GM12873 (cell line): ENCODE data around the gene PIM2.

Experiments
- TF ChIP-seq, protein P1 (sequence below): IDR thresholded peaks from 2 replicates; pipeline ENCODE4 v1.5.1; 2012; ENCODE audit warnings: low read depth, mild to moderate bottlenecking, moderate library complexity, low read length, control low read depth; ENCODE audit not compliant: insufficient read depth; ENCODE audit errors: missing control alignments

PIM2 gene

DNA sequence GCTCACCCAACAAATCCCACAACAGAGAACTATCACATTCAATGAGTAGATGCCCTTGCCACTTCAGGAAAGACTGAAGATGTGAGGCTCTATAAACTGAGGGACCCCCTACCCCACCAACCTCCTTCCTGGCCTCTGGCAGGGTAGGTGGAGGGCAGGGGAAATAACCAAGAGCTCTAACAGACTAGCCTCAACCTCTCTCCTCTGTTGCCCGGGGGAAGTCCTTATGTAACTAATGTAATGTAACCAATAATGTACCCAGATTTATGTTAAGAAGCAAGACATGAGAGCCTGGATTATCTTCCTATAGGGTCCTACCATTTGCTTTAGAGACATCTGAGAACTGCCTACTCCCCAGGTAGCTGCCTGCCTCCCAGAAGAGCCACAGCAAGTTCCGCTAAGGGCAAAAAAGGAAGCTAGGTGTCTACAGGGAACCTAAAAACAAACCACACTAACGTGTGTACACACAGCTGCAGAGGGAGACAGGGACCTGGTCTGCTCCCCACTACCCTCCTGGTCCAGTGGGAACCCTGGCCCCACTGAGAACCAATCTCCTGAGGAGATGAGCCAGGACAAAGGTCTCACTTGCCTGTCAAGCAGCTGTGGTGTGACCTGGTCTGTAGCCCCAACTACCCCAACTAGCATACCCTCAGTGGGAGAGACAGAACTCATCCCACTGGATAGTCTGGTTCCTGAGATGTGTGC is 20.9 kb upstream of the PIM2 start:
- TF ChIP-seq, protein P1, sequence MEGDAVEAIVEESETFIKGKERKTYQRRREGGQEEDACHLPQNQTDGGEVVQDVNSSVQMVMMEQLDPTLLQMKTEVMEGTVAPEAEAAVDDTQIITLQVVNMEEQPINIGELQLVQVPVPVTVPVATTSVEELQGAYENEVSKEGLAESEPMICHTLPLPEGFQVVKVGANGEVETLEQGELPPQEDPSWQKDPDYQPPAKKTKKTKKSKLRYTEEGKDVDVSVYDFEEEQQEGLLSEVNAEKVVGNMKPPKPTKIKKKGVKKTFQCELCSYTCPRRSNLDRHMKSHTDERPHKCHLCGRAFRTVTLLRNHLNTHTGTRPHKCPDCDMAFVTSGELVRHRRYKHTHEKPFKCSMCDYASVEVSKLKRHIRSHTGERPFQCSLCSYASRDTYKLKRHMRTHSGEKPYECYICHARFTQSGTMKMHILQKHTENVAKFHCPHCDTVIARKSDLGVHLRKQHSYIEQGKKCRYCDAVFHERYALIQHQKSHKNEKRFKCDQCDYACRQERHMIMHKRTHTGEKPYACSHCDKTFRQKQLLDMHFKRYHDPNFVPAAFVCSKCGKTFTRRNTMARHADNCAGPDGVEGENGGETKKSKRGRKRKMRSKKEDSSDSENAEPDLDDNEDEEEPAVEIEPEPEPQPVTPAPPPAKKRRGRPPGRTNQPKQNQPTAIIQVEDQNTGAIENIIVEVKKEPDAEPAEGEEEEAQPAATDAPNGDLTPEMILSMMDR: no peak

DNA sequence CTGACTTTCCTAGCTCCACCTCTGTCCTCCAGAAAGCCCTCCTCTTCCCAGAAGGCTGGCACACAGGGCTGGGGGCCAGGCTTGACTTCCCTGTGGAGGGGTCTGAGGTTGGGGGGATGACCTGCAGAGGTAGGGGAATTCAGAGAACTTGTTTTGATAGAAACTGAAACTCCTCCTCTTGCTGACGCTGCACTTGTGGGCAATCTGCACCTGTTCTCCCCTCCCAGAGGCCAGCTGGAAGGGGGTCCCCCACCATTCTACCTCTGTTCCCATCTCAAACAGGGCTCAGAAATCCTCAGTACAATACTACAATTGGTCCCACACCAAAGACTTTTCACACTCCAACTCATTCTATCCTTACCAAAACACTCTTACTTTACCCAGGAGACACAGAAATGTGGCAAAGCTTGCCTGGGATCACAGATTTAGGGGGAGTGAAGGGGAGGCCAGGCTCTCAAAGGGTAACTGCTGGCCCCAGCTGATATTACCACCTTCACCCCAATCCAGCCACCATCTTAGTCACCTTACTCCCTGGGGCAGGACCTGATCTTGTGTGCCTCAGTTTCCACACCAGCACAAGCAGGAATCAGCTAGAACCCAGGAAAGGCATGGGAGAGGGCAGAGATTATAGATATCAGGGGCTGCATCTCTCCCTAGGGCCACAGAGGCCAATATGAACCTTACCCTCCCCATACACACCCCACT is 20.0 kb upstream of the PIM2 start:
- TF ChIP-seq, protein P1: no peak

DNA sequence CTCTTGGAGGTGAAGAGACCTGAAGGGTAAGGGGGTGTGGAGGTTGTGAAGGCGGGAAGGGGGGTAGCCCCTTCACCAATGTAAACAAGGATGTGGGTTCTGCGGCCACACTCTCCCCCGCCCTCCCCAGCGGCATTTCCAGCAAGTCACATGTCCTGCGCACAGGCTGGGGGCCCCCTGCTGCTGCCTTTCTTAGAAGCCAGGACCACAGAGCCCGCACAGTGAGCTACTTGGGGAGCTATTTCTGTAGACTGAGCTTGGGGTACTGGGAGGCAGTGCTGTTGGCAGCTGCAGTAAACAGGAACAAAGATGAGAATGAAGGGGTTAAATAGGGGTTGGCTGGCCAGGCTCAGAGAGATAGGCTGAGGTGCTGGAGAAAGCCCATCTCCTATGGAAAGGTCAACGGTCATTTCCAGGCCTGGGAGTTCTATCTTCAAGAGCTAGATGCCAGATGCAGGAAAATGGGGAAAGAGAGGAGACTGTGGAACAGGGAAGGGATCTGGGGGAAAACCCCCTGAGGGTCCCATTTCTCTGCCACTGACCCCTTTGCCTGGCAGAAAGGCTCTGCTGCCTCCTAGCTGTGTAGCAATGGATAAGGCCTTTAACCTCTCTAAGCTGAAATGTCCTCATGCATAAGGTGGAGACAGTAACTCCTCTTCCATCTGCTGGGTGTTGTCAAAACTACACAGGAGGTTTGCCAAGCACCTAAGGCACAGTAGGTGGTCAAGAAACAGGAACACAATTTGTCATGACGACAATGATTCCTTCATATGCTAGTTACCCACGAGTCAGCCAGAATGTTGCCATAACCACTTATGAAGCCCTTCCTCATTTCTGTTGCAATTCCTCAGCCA is 18.5 kb upstream of the PIM2 start:
- TF ChIP-seq, protein P1: peak; percentile 54

DNA sequence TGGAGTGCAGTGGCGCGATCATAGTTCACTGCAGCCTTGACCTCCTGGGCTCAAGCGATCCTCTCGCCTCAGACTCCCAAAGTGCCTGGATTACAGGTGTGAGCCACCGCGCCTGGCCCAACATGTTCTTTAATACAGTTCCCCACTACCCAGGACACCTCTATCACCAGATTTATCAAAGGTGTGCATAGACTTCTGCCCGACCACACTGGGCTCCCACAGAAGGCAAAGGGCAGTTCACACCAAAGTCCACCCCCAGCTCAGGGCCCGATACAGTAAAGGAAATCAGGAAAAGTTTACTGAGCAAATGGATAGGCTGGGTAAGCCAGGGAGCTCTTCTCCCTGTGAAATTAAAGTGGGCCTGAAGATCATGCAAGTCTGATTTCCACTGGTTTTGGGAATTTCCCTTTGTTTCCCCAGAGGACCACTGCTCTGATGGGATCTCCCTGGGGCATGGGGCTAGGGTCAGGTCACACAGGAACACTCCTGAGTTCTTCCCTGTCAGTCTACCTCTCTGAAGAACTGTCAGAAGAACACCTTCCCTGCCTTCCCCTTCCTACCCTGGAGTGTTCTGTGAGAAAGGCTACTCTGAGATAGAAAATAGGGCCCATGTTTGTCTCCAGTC is 17.7 kb upstream of the PIM2 start:
- TF ChIP-seq, protein P1: no peak

DNA sequence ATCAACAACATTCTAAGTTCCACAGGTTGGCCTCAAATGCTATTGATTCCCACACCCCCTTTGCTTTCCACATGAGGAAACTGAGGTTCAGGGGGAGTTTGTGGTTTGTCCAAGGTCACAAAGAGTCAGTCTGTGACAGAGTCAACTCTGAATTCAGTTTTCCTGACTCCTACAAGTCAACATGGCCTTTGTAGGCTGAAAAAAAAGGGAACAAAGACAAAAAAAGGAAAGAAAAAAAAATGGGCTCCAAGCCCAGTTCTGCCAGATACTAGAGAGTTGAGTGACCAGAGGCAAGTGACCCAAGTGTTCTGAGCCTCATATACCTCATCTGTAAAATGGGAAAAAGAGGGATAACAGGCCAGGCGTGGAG is 16.5 kb upstream of the PIM2 start:
- TF ChIP-seq, protein P1: no peak

DNA sequence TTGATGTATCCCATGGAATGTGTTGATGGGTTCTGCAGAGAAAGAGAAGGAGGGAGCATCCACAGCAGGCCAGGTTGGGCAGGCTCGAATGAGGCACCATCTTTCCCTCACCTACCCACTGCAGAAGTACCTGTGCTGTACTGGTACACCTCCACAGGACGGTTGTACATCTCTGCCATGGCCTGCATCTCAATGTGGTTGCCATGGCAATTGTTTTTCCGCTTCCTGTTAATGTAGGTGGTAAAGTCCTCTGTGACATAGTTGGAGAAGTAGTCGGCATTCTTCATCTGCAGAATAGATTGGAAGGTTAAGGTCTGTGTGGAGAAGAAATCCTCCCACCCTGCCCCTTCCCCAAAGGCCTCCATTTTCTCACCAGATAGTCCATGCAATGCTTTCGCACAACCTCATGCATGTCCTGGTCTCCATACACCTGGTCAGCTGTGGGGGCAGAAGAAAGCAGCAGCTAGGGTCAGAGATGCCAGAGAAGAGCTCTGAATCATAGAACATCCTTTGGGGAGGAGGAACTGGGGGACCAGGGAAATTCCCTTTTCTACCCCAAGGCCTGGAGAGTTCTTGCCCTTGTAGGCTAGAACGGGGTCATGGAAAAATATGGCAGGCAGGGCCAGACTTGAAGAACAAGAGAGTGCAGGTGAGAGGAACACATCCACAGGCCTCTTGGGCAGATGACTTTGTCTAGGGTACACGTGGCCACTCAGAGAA is 15.9 kb upstream of the PIM2 start:
- TF ChIP-seq, protein P1: no peak
